Measurements from ENCODE around the gene PHF21A. TPM values are rescaled to one million over a fixed set of nuclear protein-coding genes. Genes with fewer than 3 reads are reported as not detected.

PHF21A gene
- total and polyA plus RNA-seq, 2 of the 13 experiments (the other 11 are each of a cell fraction or from before 2014, with no cell fraction given): 4.1 to 34.6 TPM

DNA sequence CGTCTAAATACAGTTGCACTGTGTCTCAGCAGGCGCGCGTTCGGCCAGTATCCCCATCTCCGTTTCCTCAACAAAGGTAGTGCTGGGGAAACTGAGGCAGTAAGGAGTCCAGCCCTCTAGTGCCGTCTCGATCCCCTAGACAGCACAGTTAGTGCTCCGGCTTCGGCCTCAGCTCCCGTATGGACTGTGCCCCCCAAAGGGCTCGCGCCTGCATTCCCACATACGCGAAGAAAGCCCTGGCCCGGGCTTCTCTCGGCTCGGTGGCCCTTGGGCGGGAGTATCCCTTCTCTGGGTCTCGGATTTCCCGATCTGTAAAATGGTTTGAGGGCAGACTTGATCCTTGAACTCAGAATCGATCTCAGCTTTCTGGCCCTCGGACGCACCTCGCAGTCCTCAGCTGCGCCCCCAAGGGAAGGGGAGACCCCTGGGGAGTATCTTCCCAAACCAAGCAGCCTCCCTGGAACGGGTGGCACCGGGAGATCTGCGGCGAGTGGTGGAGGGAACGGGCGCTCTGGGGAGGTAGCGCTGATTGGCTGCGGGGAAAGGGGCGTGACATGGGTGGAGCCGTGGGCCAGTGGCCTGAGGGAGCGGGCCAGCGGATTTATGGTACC is 202.8 kb downstream of the PHF21A start (continued):
- no peak for TF ChIP-seq THYN1 (CRISPR knock-in tag; IDR thresholded peaks at IDR 0.05; ENCODE audit: borderline replicate concordance, low read depth)
- TF ChIP-seq MED8 (CRISPR knock-in tag; IDR thresholded peaks at IDR 0.05; ENCODE audit: insufficient replicate concordance): peak; percentile 74
- no peak for TF ChIP-seq ZSCAN12 (CRISPR knock-in tag; IDR thresholded peaks at IDR 0.05)
- TF ChIP-seq MYC (CRISPR knock-in tag; IDR thresholded peaks at IDR 0.05; ENCODE audit: borderline replicate concordance): peak; percentile 47; the same call in 1 of the 2 replicates
- TF ChIP-seq, protein P1, sequence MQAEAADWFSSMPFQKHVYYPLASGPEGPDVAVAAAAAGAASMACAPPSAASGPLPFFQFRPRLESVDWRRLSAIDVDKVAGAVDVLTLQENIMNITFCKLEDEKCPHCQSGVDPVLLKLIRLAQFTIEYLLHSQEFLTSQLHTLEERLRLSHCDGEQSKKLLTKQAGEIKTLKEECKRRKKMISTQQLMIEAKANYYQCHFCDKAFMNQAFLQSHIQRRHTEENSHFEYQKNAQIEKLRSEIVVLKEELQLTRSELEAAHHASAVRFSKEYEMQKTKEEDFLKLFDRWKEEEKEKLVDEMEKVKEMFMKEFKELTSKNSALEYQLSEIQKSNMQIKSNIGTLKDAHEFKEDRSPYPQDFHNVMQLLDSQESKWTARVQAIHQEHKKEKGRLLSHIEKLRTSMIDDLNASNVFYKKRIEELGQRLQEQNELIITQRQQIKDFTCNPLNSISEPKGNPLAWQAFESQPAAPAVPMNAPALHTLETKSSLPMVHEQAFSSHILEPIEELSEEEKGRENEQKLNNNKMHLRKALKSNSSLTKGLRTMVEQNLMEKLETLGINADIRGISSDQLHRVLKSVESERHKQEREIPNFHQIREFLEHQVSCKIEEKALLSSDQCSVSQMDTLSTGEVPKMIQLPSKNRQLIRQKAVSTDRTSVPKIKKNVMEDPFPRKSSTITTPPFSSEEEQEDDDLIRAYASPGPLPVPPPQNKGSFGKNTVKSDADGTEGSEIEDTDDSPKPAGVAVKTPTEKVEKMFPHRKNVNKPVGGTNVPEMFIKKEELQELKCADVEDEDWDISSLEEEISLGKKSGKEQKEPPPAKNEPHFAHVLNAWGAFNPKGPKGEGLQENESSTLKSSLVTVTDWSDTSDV (CRISPR knock-in tag; IDR thresholded peaks at IDR 0.05): no peak
- TF ChIP-seq, protein P2, sequence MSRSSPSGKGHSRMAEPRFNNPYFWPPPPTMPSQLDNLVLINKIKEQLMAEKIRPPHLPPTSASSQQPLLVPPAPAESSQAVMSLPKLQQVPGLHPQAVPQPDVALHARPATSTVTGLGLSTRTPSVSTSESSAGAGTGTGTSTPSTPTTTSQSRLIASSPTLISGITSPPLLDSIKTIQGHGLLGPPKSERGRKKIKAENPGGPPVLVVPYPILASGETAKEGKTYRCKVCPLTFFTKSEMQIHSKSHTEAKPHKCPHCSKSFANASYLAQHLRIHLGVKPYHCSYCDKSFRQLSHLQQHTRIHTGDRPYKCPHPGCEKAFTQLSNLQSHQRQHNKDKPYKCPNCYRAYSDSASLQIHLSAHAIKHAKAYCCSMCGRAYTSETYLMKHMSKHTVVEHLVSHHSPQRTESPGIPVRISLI (CRISPR knock-in tag; IDR thresholded peaks at IDR 0.05; ENCODE audit: borderline replicate concordance): no peak
- TF ChIP-seq ZNF496 (CRISPR knock-in tag; IDR thresholded peaks at IDR 0.05; ENCODE audit: insufficient replicate concordance): no peak
- TF ChIP-seq, protein P3, sequence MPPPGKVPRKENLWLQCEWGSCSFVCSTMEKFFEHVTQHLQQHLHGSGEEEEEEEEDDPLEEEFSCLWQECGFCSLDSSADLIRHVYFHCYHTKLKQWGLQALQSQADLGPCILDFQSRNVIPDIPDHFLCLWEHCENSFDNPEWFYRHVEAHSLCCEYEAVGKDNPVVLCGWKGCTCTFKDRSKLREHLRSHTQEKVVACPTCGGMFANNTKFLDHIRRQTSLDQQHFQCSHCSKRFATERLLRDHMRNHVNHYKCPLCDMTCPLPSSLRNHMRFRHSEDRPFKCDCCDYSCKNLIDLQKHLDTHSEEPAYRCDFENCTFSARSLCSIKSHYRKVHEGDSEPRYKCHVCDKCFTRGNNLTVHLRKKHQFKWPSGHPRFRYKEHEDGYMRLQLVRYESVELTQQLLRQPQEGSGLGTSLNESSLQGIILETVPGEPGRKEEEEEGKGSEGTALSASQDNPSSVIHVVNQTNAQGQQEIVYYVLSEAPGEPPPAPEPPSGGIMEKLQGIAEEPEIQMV (CRISPR knock-in tag; IDR thresholded peaks at IDR 0.05; ENCODE audit: low read depth): no peak
- TF ChIP-seq RXRB (CRISPR knock-in tag; IDR thresholded peaks at IDR 0.05; ENCODE audit: borderline replicate concordance): no peak
- TF ChIP-seq, protein P4, sequence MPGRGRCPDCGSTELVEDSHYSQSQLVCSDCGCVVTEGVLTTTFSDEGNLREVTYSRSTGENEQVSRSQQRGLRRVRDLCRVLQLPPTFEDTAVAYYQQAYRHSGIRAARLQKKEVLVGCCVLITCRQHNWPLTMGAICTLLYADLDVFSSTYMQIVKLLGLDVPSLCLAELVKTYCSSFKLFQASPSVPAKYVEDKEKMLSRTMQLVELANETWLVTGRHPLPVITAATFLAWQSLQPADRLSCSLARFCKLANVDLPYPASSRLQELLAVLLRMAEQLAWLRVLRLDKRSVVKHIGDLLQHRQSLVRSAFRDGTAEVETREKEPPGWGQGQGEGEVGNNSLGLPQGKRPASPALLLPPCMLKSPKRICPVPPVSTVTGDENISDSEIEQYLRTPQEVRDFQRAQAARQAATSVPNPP (CRISPR knock-in tag; IDR thresholded peaks at IDR 0.05): no peak
- TF ChIP-seq ZNF30 (CRISPR knock-in tag; IDR thresholded peaks at IDR 0.05): no peak
- no peak for TF ChIP-seq ZNF878 (CRISPR knock-in tag; IDR thresholded peaks at IDR 0.05)
- TF ChIP-seq ZNF746 (CRISPR knock-in tag; IDR thresholded peaks at IDR 0.05): no peak
- TF ChIP-seq, protein P5, sequence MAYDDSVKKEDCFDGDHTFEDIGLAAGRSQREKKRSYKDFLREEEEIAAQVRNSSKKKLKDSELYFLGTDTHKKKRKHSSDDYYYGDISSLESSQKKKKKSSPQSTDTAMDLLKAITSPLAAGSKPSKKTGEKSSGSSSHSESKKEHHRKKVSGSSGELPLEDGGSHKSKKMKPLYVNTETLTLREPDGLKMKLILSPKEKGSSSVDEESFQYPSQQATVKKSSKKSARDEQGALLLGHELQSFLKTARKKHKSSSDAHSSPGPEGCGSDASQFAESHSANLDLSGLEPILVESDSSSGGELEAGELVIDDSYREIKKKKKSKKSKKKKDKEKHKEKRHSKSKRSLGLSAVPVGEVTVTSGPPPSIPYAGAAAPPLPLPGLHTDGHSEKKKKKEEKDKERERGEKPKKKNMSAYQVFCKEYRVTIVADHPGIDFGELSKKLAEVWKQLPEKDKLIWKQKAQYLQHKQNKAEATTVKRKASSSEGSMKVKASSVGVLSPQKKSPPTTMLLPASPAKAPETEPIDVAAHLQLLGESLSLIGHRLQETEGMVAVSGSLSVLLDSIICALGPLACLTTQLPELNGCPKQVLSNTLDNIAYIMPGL (CRISPR knock-in tag; IDR thresholded peaks at IDR 0.05; ENCODE audit: borderline replicate concordance in 1 of 2, low read depth in 1 of 2): peak in 1 of 2 experiments; percentile 31; a peak in 1 of 4 replicates
- TF ChIP-seq SP4 (CRISPR knock-in tag; IDR thresholded peaks at IDR 0.05): no peak
- TF ChIP-seq RBAK (CRISPR knock-in tag; IDR thresholded peaks at IDR 0.05): no peak
- TF ChIP-seq MEIS2 (CRISPR knock-in tag; IDR thresholded peaks at IDR 0.05): no peak
- TF ChIP-seq ZNF761 (CRISPR knock-in tag; conservative IDR thresholded peaks at IDR 0.05): no peak
